K562 (cell line): ENCODE data around the gene MAPKAPK2. TPM values are rescaled to one million over a fixed set of nuclear protein-coding genes. Genes with fewer than 3 reads are reported as not detected.

ENCODE experiments used
- ATAC-seq: fragments of 200-7000 bp; cut with Tn5 transposase; 3 replicates; pipeline ENCODE4 v1.9.1; 2020; ENCODE audit warnings: moderate library complexity
- BruUV-seq: library from RNA; stranded (reverse); fragments of 400-500 nt; replicated peaks from 2 replicates; lab custom pipeline; 2021; lab: Mats Ljungman, UMichigan
- CTCF ChIA-PET: fragments of 300-600 bp; formaldehyde crosslinking; extraction: SDS; loops from one replicate; lab custom pipeline; 2021; ENCODE audit warnings: low intra/inter-chr PET ratio; lab: Yijun Ruan, JAX
- POLR2A ChIA-PET: fragments of 300-600, 350-650 bp; sonication (Branson Sonifier 250); formaldehyde crosslinking; extraction: SDS; loops from one replicate; lab custom pipeline; 2021; ENCODE audit warnings: antibody characterized with exemption, inconsistent platforms; lab: Yijun Ruan, JAX
- DNase-seq, 4 experiments: peaks; one replicate each; pipeline versions ENCODE4 v3.0.0 to v3.0.0-alpha.2; 2011 to 2018; ENCODE audit warnings: low spot score in 3 of 4, mixed read lengths in 3 of 4; ENCODE audit errors: extremely low read depth in 1 of 4
- FAIRE-seq: peaks from 2 replicates; lab custom pipeline; 2011; peaks lifted over from hg19 to GRCh38; lab: Jason Lieb, UNC
- H2AFZ ChIP-seq: 2 replicates; pipeline ENCODE4 v1.6.0; 2011; ENCODE audit warnings: low read depth, low read length, control low read depth, inconsistent platforms
- H3K27ac ChIP-seq: fragments of 200-600 bp; 3 replicates; pipeline ENCODE4 v1.8.0; 2011; ENCODE audit warnings: low read depth, mild to moderate bottlenecking, control low read depth, inconsistent platforms, low read length, moderate library complexity, mixed read lengths; ENCODE audit errors: extremely low read depth
- H3K27me3 ChIP-seq, 2 experiments: fragments of 300-600 bp in 1 of 2; 2 replicates in 1 of 2; 3 replicates in 1 of 2; pipeline versions ENCODE4 v1.6.0 to v1.8.0; 2011; ENCODE audit warnings: inconsistent platforms in 2 of 2, low read length in 2 of 2, mild to moderate bottlenecking in 1 of 2, mixed read lengths in 1 of 2, moderate library complexity in 1 of 2; ENCODE audit not compliant: control insufficient read depth in 2 of 2, insufficient read depth in 2 of 2
- H3K36me3 ChIP-seq: fragments of 300-600 bp; 3 replicates; pipeline ENCODE4 v1.8.0; 2011; ENCODE audit warnings: mild to moderate bottlenecking, low read length, inconsistent platforms; ENCODE audit not compliant: control insufficient read depth, insufficient read depth
- H3K4me1 ChIP-seq, 2 experiments: fragments of 200-600 bp in 1 of 2; replicated peaks in 1 of 2; 2 replicates in 1 of 2; 3 replicates in 1 of 2; pipeline versions ENCODE4 v1.5.1 to v1.8.0; 2011; ENCODE audit warnings: inconsistent platforms in 2 of 2, low read length in 2 of 2, mild to moderate bottlenecking in 1 of 2, mixed read lengths in 1 of 2, moderate library complexity in 1 of 2; ENCODE audit not compliant: control insufficient read depth in 2 of 2, insufficient read depth in 2 of 2
- H3K4me2 ChIP-seq: 2 replicates; pipeline ENCODE4 v1.6.1; 2011; ENCODE audit warnings: low read length, control low read depth, inconsistent platforms, mixed read lengths; ENCODE audit not compliant: insufficient read depth
- H3K4me3 ChIP-seq: fragments of 200-600 bp; sonication (generic), shearing (Covaris generic); 2 replicates; pipeline ENCODE4 v1.5.1; 2016; ENCODE audit warnings: control low read depth, inconsistent platforms
- H3K79me2 ChIP-seq: fragments of 200-600 bp; 3 replicates; pipeline ENCODE4 v1.8.0; 2011; ENCODE audit warnings: low read length, inconsistent platforms; ENCODE audit not compliant: control insufficient read depth, insufficient read depth
- H3K9ac ChIP-seq, 2 experiments: 2 replicates each; pipeline versions ENCODE4 v1.6.0 to v1.6.1; 2011; ENCODE audit warnings: low read depth in 2 of 2, low read length in 2 of 2, control low read depth in 1 of 2, inconsistent platforms in 1 of 2, mild to moderate bottlenecking in 1 of 2, mixed read lengths in 1 of 2; ENCODE audit not compliant: insufficient read depth in 1 of 2
- H3K9me1 ChIP-seq: one replicate; pipeline ENCODE4 v1.6.0; 2011; ENCODE audit warnings: inconsistent platforms, mild to moderate bottlenecking, low read length, moderate library complexity; ENCODE audit not compliant: control insufficient read depth, insufficient read depth
- H3K9me3 ChIP-seq: replicated peaks from 2 replicates; pipeline ENCODE4 v1.5.1; 2011; ENCODE audit warnings: low read depth, low read length, inconsistent platforms; ENCODE audit not compliant: control insufficient read depth, insufficient read depth
- H4K20me1 ChIP-seq: replicated peaks from 2 replicates; pipeline ENCODE4 v1.6.1; 2011; ENCODE audit warnings: low read length, inconsistent platforms, mixed read lengths; ENCODE audit not compliant: control insufficient read depth, insufficient read depth
- ARID1B ChIP-seq: fragments of 450-650 bp; IDR thresholded peaks from 2 replicates; pipeline ENCODE4 v1.6.1; 2016; ENCODE audit warnings: antibody characterized with exemption, mild to moderate bottlenecking, inconsistent platforms
- ARNT ChIP-seq, 2 experiments: fragments of 450-650 bp; IDR thresholded peaks; 2 replicates each; pipeline ENCODE4 v1.6.1; 2016; ENCODE audit warnings: mild to moderate bottlenecking in 1 of 2
- BCOR ChIP-seq: fragments of 450-650 bp; IDR thresholded peaks from 2 replicates; pipeline ENCODE4 v1.6.1; 2016
- BMI1 ChIP-seq: fragments of 150-350 bp; IDR thresholded peaks from 2 replicates; pipeline ENCODE4 v1.6.1; 2014; ENCODE audit warnings: low read length
- EZH2 ChIP-seq: IDR thresholded peaks from 2 replicates; pipeline ENCODE4 v1.6.1; 2012; ENCODE audit warnings: low read depth, mild to moderate bottlenecking, inconsistent platforms, low read length, borderline replicate concordance
- FOXK2 ChIP-seq, 2 experiments: fragments of 450-650 bp; IDR thresholded peaks in 1 of 2; conservative IDR thresholded peaks in 1 of 2; 2 replicates each; pipeline ENCODE4 v1.6.1; 2016; ENCODE audit warnings: low read depth in 2 of 2, mild to moderate bottlenecking in 1 of 2
- HDAC1 ChIP-seq, 2 experiments: fragments of 450-650 bp; IDR thresholded peaks; 2 replicates each; pipeline ENCODE4 v1.6.1; 2016 to 2017; ENCODE audit warnings: inconsistent platforms in 1 of 2, mild to moderate bottlenecking in 1 of 2, moderate library complexity in 1 of 2
- KAT2B ChIP-seq: IDR thresholded peaks from one replicate; pipeline ENCODE4 v1.6.1; 2012; ENCODE audit warnings: low read depth, mild to moderate bottlenecking, control low read depth, inconsistent platforms, low read length, moderate library complexity
- KDM1A ChIP-seq, 2 experiments: fragments of 450-650 bp; IDR thresholded peaks; 2 replicates each; pipeline ENCODE4 v1.6.1; 2016; ENCODE audit warnings: mild to moderate bottlenecking in 2 of 2
- KDM2B ChIP-seq: fragments of 250-450 bp; sonication (Bioruptor Pico); IDR thresholded peaks from 2 replicates; pipeline ENCODE4 v1.8.0; 2021; ENCODE audit warnings: mild to moderate bottlenecking, moderate library complexity
- MTA2 ChIP-seq: fragments of 450-650 bp; IDR thresholded peaks from 2 replicates; pipeline ENCODE4 v1.6.1; 2016; ENCODE audit warnings: low read depth
- PHB2 ChIP-seq: fragments of 450-650 bp; IDR thresholded peaks from 2 replicates; pipeline ENCODE4 v1.6.1; 2017; ENCODE audit warnings: low read depth
- ZNF146 ChIP-seq: IDR thresholded peaks from one replicate; pipeline ENCODE4 v1.6.1; 2018; ENCODE audit warnings: missing compliant biosample characterization; ENCODE audit not compliant: unreplicated experiment
- ZNF23 ChIP-seq: fragments of 250-450 bp; sonication (Bioruptor Pico); IDR thresholded peaks from 2 replicates; pipeline ENCODE4 v1.4.0; 2020; ENCODE audit warnings: mild to moderate bottlenecking
- WGBS: fragments of 100-300 bp; shearing (Covaris generic); methylation state at CpG from one replicate; pipeline ENCODE4 v1.1.6; 2016; ENCODE audit warnings: low coverage, mixed read lengths; ENCODE audit not compliant: insufficient coverage; ENCODE audit errors: missing lambda C conversion rate; 5-methylcytosine and 5-hydroxymethylcytosine counted together
- in situ Hi-C: fragments of 300-500 bp; cut with MboI; formaldehyde crosslinking; loops from 4 replicates; pipeline ENCODE4 v1.15.0; 2018; ENCODE audit warnings: inconsistent platforms, mixed read lengths
- intact Hi-C: fragments of 100-400 bp; cut with micrococcal nuclease; formaldehyde crosslinking; loops from 2 replicates; pipeline ENCODE4 v1.14.2; 2022
- polyA plus RNA-seq, 8 experiments: library from polyadenylated mRNA; depleted of rRNA in 4 of 8; stranded (reverse) in 5 of 8; unstranded in 3 of 8; fragments of >200 nt; fragmentation: Nextera tagmentation in 2 of 8; fragmentation: Illumina TruSeq in 1 of 8; extraction: Ambion mirVana in 2 of 8; extraction: Trizol in 1 of 8; gene quantifications; 2 replicates each; pipeline versions ENCODE4 v1.2.1 to v1.2.3, GENCODE V29; 2011 to 2014; ENCODE audit warnings: inconsistent platforms in 1 of 8, missing spikeins in 1 of 8
- total RNA-seq, 7 experiments: library from RNA; depleted of rRNA in 6 of 7; stranded (reverse); fragments of >200 nt in 6 of 7; fragmentation: Illumina TruSeq in 2 of 7; extraction: Trizol in 2 of 7; gene quantifications; 2 replicates each; pipeline versions ENCODE4 v1.2.1 to v1.2.3, GENCODE V29; 2011 to 2021; ENCODE audit warnings: low replicate concordance in 1 of 7
- TF ChIP-seq, protein P1 (sequence below): fragments of 450-650 bp; conservative IDR thresholded peaks from 2 replicates; pipeline ENCODE4 v1.6.1; 2016; ENCODE audit warnings: missing genetic modification characterization, low read depth, mild to moderate bottlenecking, control low read depth, missing compliant biosample characterization
- TF ChIP-seq, protein P2 (sequence below): sonication (generic); formaldehyde crosslinking; IDR thresholded peaks from 2 replicates; pipeline ENCODE4 v1.8.0; 2022; ENCODE audit warnings: mild to moderate bottlenecking, missing genetic modification reagents
- TF ChIP-seq, protein P3 (sequence below): sonication (generic); formaldehyde crosslinking; IDR thresholded peaks from 2 replicates; pipeline ENCODE4 v1.8.1; 2022; ENCODE audit warnings: missing genetic modification reagents
- TF ChIP-seq, protein P4 (sequence below): fragments of 450-650 bp; formaldehyde crosslinking; conservative IDR thresholded peaks from 2 replicates; pipeline ENCODE4 v1.4.0; 2022; ENCODE audit warnings: mild to moderate bottlenecking, missing genetic modification characterization

The MAPKAPK2 gene
- total and polyA plus RNA-seq, 9 of the 15 experiments (the other 6 are each of a cell fraction or from before 2014, with no cell fraction given), result 0.63 to 94.2 (median 52.1) TPM

DNA sequence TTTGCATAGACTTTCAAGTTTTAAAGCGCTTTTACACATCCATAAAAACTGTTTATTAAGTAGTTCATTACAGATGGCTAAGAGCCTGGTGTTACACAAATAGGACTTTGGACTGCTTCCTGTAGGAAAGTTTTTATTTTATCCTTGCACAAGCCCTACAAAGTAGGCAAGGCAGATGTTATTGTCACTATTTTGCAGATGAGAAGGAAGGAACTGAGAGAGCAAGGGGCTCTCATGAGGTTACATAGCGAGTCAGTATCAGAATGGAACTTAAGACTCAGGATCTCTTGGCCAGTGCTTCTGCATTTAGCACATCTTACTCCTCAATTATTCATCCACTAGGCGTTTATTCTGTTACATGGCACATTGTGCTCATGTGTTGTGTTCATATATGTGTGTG, 2.6 kb upstream of the MAPKAPK2 start:
- no peak for ATAC-seq
- no peaks in the 10 kb centered on the region for H3K9me3 ChIP-seq
- no peak for FAIRE-seq
- no peak overlapping the region for H2AFZ ChIP-seq
- ChIA-PET CTCF (no interaction called here), POLR2A (interaction anchor here (1.0 to 1.8 kb wide), 4 partner anchors 9 to 47 kb away, joined by 3 to 10 read pairs (median 6); partner anchors contain the start of gene DYRK3)
- no peaks in the 10 kb centered on the region; a peak in 1 of 5 replicates for H3K27me3 ChIP-seq
- no peaks in the 10 kb centered on the region for H3K36me3 ChIP-seq
- H3K9me1 ChIP-seq, result peaks cover 3% of the 10 kb centered on the region
- 67% methylated on average over 3 of the region's 3 CpGs for WGBS
- in situ Hi-C loops, result no loop called here
- no peak overlapping the region for H3K9ac ChIP-seq
- H3K4me3 ChIP-seq, result no peak overlapping the region
- no TSS peak for BruUV-seq
- no peak for DNase-seq
- H3K4me1 ChIP-seq, result peaks cover 22 to 45% of the 10 kb centered on the region in 2 experiments
- intact Hi-C loops, result no loop called here
- no peak overlapping the region for H3K27ac ChIP-seq
- H3K4me2 ChIP-seq, result no peak overlapping the region
- peaks cover 19% of the 10 kb centered on the region for H3K79me2 ChIP-seq
- peaks cover 6% of the 10 kb centered on the region for H4K20me1 ChIP-seq
- TF ChIP-seq ZNF23 (CRISPR knock-in tag) (no peak), ZNF146 (no peak), BMI1 (no peak), FOXK2 (conservative IDR thresholded peaks at IDR 0.05 in 1 of 2, IDR thresholded peaks at IDR 0.05 in 1 of 2; ENCODE audit: low read depth in 2 of 2) (no peak), KDM1A (IDR thresholded peaks at IDR 0.05) (no peak), KDM2B (CRISPR knock-in tag) (no peak), HDAC1 (IDR thresholded peaks at IDR 0.05) (no peak), ARNT (IDR thresholded peaks at IDR 0.05) (no peak), EZH2 (no peak), ARID1B (no peak), KAT2B (no peak), BCOR (no peak), PHB2 (no peak), MTA2 (no peak)
- TF ChIP-seq, protein P1, sequence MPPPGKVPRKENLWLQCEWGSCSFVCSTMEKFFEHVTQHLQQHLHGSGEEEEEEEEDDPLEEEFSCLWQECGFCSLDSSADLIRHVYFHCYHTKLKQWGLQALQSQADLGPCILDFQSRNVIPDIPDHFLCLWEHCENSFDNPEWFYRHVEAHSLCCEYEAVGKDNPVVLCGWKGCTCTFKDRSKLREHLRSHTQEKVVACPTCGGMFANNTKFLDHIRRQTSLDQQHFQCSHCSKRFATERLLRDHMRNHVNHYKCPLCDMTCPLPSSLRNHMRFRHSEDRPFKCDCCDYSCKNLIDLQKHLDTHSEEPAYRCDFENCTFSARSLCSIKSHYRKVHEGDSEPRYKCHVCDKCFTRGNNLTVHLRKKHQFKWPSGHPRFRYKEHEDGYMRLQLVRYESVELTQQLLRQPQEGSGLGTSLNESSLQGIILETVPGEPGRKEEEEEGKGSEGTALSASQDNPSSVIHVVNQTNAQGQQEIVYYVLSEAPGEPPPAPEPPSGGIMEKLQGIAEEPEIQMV (tag), result no peak
- TF ChIP-seq, protein P2, sequence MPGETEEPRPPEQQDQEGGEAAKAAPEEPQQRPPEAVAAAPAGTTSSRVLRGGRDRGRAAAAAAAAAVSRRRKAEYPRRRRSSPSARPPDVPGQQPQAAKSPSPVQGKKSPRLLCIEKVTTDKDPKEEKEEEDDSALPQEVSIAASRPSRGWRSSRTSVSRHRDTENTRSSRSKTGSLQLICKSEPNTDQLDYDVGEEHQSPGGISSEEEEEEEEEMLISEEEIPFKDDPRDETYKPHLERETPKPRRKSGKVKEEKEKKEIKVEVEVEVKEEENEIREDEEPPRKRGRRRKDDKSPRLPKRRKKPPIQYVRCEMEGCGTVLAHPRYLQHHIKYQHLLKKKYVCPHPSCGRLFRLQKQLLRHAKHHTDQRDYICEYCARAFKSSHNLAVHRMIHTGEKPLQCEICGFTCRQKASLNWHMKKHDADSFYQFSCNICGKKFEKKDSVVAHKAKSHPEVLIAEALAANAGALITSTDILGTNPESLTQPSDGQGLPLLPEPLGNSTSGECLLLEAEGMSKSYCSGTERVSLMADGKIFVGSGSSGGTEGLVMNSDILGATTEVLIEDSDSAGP (CRISPR knock-in tag), result no peak
- TF ChIP-seq, protein P3, sequence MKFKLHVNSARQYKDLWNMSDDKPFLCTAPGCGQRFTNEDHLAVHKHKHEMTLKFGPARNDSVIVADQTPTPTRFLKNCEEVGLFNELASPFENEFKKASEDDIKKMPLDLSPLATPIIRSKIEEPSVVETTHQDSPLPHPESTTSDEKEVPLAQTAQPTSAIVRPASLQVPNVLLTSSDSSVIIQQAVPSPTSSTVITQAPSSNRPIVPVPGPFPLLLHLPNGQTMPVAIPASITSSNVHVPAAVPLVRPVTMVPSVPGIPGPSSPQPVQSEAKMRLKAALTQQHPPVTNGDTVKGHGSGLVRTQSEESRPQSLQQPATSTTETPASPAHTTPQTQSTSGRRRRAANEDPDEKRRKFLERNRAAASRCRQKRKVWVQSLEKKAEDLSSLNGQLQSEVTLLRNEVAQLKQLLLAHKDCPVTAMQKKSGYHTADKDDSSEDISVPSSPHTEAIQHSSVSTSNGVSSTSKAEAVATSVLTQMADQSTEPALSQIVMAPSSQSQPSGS (CRISPR knock-in tag), result no peak
- TF ChIP-seq, protein P4, sequence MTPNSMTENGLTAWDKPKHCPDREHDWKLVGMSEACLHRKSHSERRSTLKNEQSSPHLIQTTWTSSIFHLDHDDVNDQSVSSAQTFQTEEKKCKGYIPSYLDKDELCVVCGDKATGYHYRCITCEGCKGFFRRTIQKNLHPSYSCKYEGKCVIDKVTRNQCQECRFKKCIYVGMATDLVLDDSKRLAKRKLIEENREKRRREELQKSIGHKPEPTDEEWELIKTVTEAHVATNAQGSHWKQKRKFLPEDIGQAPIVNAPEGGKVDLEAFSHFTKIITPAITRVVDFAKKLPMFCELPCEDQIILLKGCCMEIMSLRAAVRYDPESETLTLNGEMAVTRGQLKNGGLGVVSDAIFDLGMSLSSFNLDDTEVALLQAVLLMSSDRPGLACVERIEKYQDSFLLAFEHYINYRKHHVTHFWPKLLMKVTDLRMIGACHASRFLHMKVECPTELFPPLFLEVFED (CRISPR knock-in tag), result no peak
